Right lobe of liver (tissue), 6 donors: Measurements from ENCODE around the gene IYD. TPM values are rescaled to one million over a fixed set of nuclear protein-coding genes. Genes with fewer than 3 reads are reported as not detected.

Experiments
- ATAC-seq, 4 donors: fragments of 200-7000 bp; cut with Tn5 transposase; one replicate each; pipeline ENCODE4 v1.9.1; 2020; ENCODE audit warnings: mild to moderate bottlenecking in 4 of 4, moderate library complexity in 4 of 4
- DNase-seq, 3 donors: peaks; one replicate each; pipeline ENCODE4 v3.0.0-alpha.2; 2020
- H3K27ac ChIP-seq, 3 donors: fragments of 200-600 bp; one replicate each; pipeline ENCODE4 v1.8.0; 2022
- H3K27me3 ChIP-seq, 2 donors: fragments of 200-600 bp; one replicate each; pipeline ENCODE4 v1.8.0; 2022
- H3K36me3 ChIP-seq, 4 donors: fragments of 200-600 bp; sonication (generic) in 1 of 4; one replicate each; pipeline versions ENCODE4 v1.5.1 to v1.8.0; 2017 to 2022; ENCODE audit warnings: control low read depth in 1 of 4
- H3K4me1 ChIP-seq, 4 donors: fragments of 200-600 bp; sonication (generic) in 1 of 4; one replicate each; pipeline versions ENCODE4 v1.5.1 to v1.8.0; 2017 to 2022; ENCODE audit warnings: control low read depth in 1 of 4
- H3K4me3 ChIP-seq, 3 donors: fragments of 200-600 bp; one replicate each; pipeline ENCODE4 v1.8.0; 2022
- H3K9me3 ChIP-seq, 4 donors: fragments of 200-600 bp; sonication (generic) in 1 of 4; one replicate each; pipeline versions ENCODE4 v1.5.1 to v1.8.0; 2017 to 2022; ENCODE audit warnings: control low read depth in 1 of 4
- CTCF ChIP-seq, 4 donors: fragments of 200-600 bp in 3 of 4; fragments of 450-650 bp in 1 of 4; IDR thresholded peaks; one replicate each; pipeline versions ENCODE4 v1.5.1 to v1.8.0; 2016 to 2022; ENCODE audit warnings: antibody characterized with exemption in 4 of 4, mild to moderate bottlenecking in 2 of 4
- POLR2A ChIP-seq: fragments of 450-650 bp; IDR thresholded peaks from one replicate; pipeline ENCODE4 v1.6.1; 2017; ENCODE audit warnings: antibody characterized with exemption, mild to moderate bottlenecking
- WGBS: methylation state at CpG from one replicate; pipeline ENCODE4 v1.1.6; 2018; ENCODE audit warnings: low coverage, low lambda C conversion rate; ENCODE audit not compliant: insufficient coverage; ENCODE audit errors: missing lambda C conversion rate; 5-methylcytosine and 5-hydroxymethylcytosine counted together
- intact Hi-C, 2 donors: fragments of 100-400 bp; cut with DNase I; formaldehyde crosslinking; loops; one replicate each; pipeline versions ENCODE4 v1.11.2 to v1.14.1; 2022
- total RNA-seq, 6 experiments: library from RNA; depleted of rRNA in 2 of 6; stranded (reverse); fragments of >200 nt in 2 of 6; fragmentation: NEBNext Ultra II Directional in 3 of 6; extraction: Animal tissue kit (Norgen Biotek cat#: 25700) in 3 of 6; gene quantifications; one replicate each; pipeline versions ENCODE4 v1.1.0 to v1.2.4, GENCODE V29; 2016 to 2023
- donor health status: DM: no; HTN: yes; CAD: no.
- donor health status: DM: no; HTN: no; CAD: no.
- donor health status: DM: no; HTN: no; CAD: no.
- donor health status: DM: no; HTN: yes; CAD: no.
- donor health status: DM: no; HTN: yes; CAD: no.

The IYD gene
- total RNA-seq, 6 experiments from 2014 or later: 5.8 to 21.6 (median 16.1) TPM

- WGBS: 20% methylated on average over 4 of the region's 4 CpGs
These were observed 41.6 kb downstream of the IYD start for GRCh38 chr6:150410399-150410798.

GRCh38 chr6:150410906-150411305 lies 42.1 kb downstream of the IYD start:
- ATAC-seq (no peak), DNase-seq (no peak)
- peaks cover 0 to 24% (median 10%) of the 10 kb centered on the region in 4 donors for H3K4me1 ChIP-seq
- TF ChIP-seq POLR2A (no peak), CTCF (IDR thresholded peaks at IDR 0.05) (no peak)
- H3K36me3 ChIP-seq: no peaks in the 10 kb centered on the region
- WGBS: 21% methylated on average over 2 of the region's 2 CpGs
- peak overlapping the region in 1 of 3 donors; percentile 23 for H3K27ac ChIP-seq
- no peaks in the 10 kb centered on the region for H3K27me3 ChIP-seq
- intact Hi-C loops: no loop called here
- no peak overlapping the region for H3K4me3 ChIP-seq
- H3K9me3 ChIP-seq: no peaks in the 10 kb centered on the region

More at GRCh38 chr6:150410399-150410798, 41.6 kb downstream of the IYD start:
- H3K4me3 ChIP-seq: no peak overlapping the region
- H3K36me3 ChIP-seq: no peaks in the 10 kb centered on the region
- no peak for DNase-seq
- peak overlapping the region in 2 of 3 donors; percentile 20 to 23 for H3K27ac ChIP-seq
- TF ChIP-seq POLR2A (no peak), CTCF (IDR thresholded peaks at IDR 0.05) (no peak)
- no peaks in the 10 kb centered on the region for H3K27me3 ChIP-seq
- ATAC-seq: peak; percentile 64 to 76 (median 74)
- no peaks in the 10 kb centered on the region for H3K9me3 ChIP-seq
- intact Hi-C loops: no loop called here
- peaks cover 0 to 24% (median 10%) of the 10 kb centered on the region in 4 donors for H3K4me1 ChIP-seq

- Histone ChIP-seq H3K27ac (no peak overlapping the region), H3K36me3 (no peaks in the 10 kb centered on the region), H3K4me1 (peaks cover 0 to 24% (median 10%) of the 10 kb centered on the region in 4 donors), H3K9me3 (no peaks in the 10 kb centered on the region), H3K27me3 (no peaks in the 10 kb centered on the region), H3K4me3 (no peak overlapping the region)
- ATAC-seq: peak in 1 of 4 donors; percentile 9
- no peak for DNase-seq
- 76% methylated on average over 3 of the region's 3 CpGs for WGBS
- intact Hi-C loops: no loop called here
- TF ChIP-seq CTCF (IDR thresholded peaks at IDR 0.05) (no peak), POLR2A (no peak)
These were observed 43.4 kb downstream of the IYD start for GRCh38 chr6:150412221-150412620.

GRCh38 chr6:150413198-150413597 lies 44.4 kb downstream of the IYD start:
- 41% methylated on average over 4 of the region's 4 CpGs for WGBS
- no peak overlapping the region for H3K27ac ChIP-seq

More at GRCh38 chr6:150413198-150413597, 44.4 kb downstream of the IYD start:
- DNase-seq (no peak), ATAC-seq (no peak)
- Histone ChIP-seq H3K4me3 (no peak overlapping the region), H3K9me3 (no peaks in the 10 kb centered on the region), H3K4me1 (peaks cover 0 to 24% (median 10%) of the 10 kb centered on the region in 4 donors), H3K27me3 (no peaks in the 10 kb centered on the region), H3K36me3 (no peaks in the 10 kb centered on the region)
- intact Hi-C loops: no loop called here
- no peak for TF ChIP-seq POLR2A
- no peak for TF ChIP-seq CTCF (IDR thresholded peaks at IDR 0.05)
